RKO (cell line): ENCODE data around the gene PAQR8.
A peak's percentile ranks its signal among the peaks of the same experiment; 100 is the strongest.

Experiments
- DNase-seq: peaks from one replicate; pipeline ENCODE4 v3.0.0-alpha.2; 2016; ENCODE audit warnings: low spot score

Gene PAQR8

GRCh38 chr6:52361945-52362442, at the start of gene PAQR8:
TSS of gene PAQR8 (plus strand) at chr6:52362151. CDS start at chr6:52403214, 41,063 bp downstream.
- DNase-seq, result peak; percentile 72

DNA sequence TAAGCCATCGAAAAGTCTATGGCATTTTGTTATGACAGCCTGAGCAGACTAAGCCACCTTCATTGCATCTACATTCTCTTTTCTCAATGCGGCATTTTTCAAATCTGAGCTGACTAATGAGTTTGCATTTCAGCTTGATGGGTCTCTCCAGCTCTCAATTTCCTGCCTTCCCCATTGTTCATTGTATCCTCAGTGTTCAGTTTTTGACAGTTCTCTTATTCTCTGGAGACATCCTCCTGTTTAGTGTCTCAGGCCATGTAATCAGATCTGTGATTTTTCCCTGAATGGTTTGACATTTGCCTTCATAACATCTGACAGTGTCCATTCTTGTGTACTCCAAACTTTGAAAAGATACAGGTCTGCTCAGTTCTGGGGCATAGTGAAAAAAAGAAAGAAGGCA, 49.5 kb upstream of the PAQR8 start:
- DNase-seq, result no peak

- no peak for DNase-seq
These were observed 47.2 kb upstream of the PAQR8 start for GRCh38 chr6:52314752-52315151.

DNA sequence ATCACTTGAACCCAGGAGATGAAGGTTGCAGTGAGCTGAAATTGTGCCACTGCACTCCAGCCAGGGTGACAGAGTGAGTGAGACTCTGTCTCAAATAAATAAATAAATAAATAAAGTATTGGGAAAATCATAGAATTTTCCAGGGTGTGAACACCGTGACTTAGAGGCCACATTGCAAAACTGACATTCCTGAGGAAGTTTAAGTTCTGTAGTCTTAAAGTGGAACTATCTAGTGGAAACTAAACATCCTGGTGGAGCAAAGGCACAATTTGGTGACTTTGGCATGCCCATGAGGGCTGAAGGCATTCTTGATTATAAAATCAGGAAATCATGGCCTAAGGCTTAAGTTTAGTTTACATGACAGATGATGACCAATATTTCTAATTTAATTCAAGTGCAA, 44.7 kb upstream of the PAQR8 start:
- DNase-seq, result no peak

DNA sequence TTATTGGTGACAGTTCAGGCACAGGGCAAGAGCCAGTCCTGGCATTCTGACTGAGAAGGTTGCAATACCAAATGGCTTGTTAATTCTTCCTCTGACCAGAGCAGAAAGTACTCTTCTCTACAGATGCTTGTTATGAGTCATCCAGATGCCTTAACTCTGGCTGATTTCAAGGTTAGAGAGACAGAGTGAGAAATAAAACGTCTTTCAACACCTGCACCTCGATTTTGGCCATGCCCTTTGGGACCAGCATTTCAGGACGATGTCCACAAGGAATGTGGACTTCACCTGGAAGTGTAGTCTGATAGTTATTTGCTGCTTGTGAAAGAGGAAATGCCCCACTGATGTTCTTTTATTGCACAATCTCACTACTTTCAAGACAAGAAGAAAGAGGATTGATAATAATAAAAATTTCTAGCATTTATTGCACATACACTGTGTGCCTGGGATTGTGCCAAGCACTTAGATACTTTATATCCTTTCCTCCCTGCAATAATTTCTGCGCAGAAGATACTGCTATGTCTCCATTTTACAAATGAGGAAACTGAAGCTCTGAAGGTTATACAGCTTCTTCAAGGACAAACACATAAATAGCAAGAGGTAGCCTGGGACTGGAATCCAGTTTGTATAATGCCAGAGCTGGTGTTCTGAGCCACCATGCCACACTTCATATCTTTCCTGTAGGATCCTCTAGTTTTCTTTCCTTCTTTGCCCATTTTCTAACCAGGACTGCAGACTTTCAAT, 43.9 kb upstream of the PAQR8 start:
- no peak for DNase-seq

GRCh38 chr6:52324189-52324588, 37.8 kb upstream of the PAQR8 start:
- no peak for DNase-seq

DNA sequence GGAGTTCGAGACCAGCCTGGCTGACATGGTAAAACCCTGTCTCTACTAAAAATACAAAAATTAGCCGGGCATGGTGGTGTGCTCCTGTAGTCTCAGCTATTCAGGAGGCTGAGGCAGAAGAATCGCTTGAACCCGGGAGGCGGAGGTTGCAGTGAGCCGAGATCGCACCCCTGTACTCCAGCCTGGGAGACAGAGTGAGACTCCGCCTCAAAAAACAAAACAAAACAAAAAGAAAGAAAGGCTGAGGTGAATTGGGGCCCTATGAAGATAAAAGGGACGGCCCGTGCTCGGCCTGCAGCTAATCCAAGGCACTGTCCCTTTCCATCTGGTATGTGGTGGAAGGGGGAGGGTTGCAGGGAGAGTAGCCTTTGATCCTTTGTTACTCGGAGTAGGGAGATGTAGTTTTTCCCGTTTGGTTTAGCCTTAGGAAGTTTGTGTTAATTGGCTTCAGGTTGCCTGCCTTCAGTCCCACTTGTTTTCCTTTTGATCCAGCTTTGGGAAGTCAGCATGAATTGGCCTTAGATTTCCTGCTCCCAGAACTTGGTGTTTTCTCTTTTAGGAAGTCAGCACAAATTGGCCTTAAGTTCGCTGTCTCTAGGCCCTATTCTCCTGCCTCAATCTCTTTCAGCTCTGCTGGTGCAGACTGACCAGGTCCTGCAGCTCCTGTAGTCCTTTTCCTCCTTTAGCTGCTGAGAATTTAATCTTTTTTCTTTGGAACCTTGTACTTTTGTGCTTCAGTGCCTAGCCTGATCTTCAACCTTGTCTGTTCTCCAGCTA, 36.1 kb upstream of the PAQR8 start:
- no peak for DNase-seq

GRCh38 chr6:52326540-52327364, 35.2 kb upstream of the PAQR8 start:
- DNase-seq, result no peak

DNA sequence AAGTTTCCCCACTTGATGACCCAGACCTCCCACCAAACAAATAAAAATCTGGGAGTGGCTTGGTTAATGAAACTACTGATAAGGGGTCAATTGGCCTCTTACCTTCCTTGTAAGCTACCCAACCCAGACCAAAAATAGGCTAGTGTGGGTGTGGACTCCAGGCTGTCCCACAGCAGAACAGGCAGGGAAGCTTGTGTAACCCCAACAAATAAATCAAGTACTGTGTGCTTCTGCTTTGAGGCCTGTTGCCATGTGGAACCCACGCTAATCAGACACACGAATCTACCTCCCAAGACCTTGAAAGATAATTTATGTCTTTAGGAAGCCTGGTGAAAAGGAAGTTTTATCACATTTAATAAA, 33.7 kb upstream of the PAQR8 start:
- DNase-seq, result no peak

GRCh38 chr6:52328729-52329128, 33.2 kb upstream of the PAQR8 start:
- DNase-seq, result no peak

DNA sequence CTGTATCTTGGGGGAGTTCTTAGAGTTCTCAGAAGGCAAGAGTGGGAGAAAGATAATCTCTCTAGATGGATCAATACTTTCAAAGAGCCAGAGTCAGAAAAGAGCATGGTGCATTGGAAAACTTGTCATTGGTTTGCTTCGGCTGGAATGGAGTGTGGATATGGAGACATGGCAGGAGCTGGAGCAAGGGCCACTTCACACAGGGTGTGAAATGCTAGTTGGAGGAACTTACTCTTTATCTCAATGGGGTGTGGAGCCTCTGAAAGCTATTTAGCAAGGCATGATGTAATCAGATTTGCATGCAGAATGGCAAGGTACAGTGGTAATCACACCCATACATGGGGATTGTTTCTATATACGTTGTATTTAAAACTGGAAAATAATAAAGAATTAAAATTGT, 31.5 kb upstream of the PAQR8 start:
- no peak for DNase-seq

GRCh38 chr6:52331793-52332457, 30.0 kb upstream of the PAQR8 start:
- no peak for DNase-seq

GRCh38 chr6:52333840-52334200, 28.1 kb upstream of the PAQR8 start:
- no peak for DNase-seq

DNA sequence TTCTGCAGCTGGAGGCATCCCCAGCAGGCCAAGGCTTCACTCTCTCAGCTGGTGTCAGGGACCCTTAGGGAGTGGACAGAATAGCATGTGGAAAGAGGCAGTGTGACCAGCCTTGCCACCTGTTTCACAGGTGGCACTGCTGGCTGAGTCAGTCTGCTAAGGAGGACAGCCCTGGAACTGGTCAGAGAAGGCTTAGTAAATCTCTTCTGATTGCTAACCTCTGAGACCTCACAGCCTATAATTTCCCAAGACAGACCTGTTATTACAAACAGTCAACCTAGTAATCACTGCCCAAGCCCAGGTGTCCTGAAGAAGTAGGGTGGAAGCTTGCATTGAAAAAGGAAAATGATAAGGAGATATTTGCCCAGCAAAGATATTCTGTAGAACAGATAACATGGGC, 26.4 kb upstream of the PAQR8 start:
- no peak for DNase-seq

GRCh38 chr6:52336919-52337561, 24.9 kb upstream of the PAQR8 start:
- no peak for DNase-seq

DNA sequence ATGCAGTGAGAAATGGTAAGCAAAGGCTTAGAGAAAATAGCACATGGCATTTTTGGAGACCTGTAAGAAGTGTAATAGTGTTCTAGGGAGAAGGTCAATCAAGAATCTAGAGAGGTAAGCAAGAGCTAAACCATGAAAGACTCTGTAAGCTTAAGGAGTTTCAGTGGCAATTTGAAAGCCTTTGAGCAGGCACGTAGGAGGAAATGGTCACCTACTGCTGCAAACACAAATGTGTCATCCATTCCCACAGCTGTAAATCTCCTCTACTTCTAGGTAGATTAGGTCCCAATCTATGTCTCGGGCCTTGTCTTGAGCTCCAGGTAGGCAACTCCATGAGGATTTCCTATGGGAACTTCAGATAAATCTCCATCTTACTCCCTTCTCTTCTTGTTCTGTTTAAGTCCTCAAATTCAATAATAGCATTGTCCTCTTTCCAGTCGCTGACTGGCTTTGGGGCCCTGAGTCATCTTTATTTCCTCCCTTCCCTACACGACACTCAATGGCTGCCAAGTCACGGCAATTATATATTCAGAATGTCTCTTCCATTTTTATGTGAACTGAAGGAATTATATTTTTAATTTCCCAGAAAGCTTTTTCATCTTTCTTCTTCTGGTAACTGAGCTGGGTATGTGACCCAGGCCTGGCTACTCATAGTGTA, 24.2 kb upstream of the PAQR8 start:
- DNase-seq, result no peak

- DNase-seq, result no peak
These were observed 21.4 kb upstream of the PAQR8 start for GRCh38 chr6:52340603-52340880.

- no peak for DNase-seq
These were observed 20.2 kb upstream of the PAQR8 start for GRCh38 chr6:52341561-52342260.

DNA sequence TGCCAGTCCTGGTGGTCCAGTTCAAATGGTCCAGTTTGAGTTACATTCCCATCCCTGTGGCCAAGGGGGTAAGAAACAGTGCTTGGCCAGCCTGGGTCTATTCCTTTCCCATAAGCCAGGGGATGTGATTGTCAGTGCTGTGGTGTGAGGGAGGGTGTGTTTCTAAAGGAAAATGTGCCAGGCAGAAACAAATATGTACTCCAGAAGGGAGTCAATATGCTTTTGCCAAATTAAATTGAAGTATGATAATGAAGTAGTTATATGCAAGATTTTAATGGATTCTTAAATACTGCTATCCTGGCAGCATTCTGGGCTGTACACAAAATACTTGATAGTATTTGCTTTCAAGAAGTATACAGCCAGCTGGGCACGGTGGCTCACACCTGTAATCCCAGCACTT, 16.6 kb upstream of the PAQR8 start:
- DNase-seq, result no peak

DNA sequence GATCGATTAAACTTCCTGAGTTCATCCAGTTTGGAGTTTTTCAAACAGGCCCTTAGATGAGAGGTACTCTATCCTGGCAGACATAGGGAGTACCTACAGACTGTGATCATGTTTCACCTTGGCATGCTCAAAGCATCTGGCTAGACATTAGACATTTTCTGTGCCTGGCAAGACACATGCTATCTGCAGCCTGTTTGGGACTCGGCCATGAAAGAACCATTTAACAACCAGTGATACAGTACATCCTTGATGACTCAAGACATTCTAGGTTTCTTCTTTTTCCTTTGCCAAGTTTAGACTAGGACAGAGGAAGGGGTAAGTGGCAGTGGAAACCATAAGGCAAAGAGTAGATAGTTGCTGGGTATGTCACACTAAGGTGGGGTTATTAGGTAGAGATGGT, 15.4 kb upstream of the PAQR8 start:
- DNase-seq, result no peak

GRCh38 chr6:52347818-52348217, 14.1 kb upstream of the PAQR8 start:
- DNase-seq, result no peak
